ENCODE data around the gene HOXC12.

Gene HOXC12

DNA sequence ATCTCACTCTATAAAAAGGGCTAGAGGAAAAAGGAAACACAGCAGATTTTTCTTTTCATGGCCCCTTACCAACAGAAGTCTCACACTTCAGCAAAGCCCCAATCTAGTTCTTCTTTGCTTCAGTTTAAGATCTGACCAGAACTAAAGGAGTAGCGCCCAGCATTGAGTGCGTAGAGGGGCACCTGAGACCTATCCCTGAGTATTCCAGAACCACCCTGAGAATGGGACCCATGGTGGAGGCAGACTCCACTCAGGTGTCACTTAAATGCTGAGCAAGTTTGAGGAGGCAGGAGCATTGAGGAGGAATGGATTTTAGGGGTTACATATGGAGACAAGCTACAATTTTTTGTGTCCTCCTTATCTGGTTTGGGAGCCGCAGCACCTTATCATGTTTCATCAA, 16.4 kb downstream of the HOXC12 start:
- no peak overlapping the region for H3K4me3 ChIP-seq (ENCODE audit: low read depth, low read length)

DNA sequence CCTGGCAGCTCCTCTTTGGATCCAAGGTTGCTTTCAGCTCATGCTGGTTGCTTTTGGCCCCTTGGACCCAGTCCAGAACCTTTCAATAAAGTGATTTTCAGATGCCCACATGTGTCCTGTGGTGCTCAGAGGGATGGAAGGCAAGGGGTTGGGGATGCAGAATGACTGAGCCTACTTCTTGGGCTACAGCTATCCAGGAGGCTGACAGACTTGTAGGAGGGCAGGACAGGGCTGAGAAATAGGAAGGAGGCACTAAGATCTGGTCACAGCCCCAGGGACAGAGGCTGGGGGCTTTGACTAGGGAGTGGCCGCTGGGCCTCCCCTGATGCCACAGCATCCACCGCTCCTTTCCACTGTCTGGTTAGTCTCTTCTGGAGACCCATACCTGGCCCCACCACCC, 17.0 kb downstream of the HOXC12 start:
- H3K4me3 ChIP-seq (ENCODE audit: low read depth, low read length), result no peak overlapping the region

DNA sequence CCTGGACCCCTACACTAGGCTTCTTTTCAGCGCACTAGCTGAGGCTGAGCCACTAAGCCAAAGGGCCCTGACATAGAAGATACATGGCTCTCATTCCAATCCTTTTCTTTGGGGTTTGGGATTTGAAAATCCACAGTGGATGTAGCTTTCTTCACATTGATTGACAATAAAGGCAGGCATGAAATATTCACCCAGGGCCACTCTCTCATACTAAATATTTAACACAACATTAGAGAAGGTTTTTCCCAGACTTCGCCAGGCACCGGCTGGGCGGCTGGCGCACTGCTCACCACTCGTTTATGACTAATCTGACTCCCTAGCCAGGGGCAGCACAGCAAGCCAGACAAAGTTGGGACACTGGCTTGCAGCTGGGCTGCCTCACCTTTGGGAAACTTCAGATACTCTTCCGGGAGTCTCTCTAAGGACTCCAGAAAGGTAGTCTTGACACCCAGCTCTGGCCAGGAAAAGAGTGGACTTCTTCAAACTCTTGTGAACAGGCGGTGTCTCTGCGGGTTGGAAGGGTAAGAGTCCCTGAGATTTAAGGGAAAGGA, 17.5 kb downstream of the HOXC12 start:
- no peak overlapping the region for H3K4me3 ChIP-seq (ENCODE audit: low read depth, low read length)

DNA sequence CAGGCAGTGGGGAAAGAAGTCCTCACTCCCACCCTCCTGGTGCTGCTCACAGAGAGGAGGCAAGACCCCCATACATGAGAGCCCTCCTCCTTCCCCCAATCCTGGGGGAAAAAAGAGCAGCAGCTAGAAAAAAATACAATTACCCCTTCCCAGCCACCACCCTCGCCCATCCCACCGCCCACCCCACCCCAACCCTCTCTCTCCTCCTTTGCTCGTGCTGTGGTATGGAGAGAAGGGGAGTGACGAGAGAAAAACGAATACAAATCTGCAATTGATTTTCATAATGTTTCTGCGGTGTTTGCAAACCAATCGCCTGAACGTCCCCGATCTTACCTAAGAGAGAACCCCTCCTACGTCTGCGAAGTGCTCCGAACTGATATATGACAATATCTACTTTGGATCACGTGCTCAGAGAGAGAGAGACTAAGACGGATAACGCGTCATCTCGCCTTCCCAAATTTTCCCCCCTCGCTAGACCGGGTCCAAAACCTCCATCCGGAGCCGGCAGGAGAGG, 18.1 kb downstream of the HOXC12 start, which contains the start of gene HOXC11:
Gene HOXC11 (plus strand): TSS at position 405 of the 514 bp plus-strand sequence. CDS start 116 bp downstream, outside the sequence.
- no peak within 1 kb of the TSS for H3K4me3 ChIP-seq (ENCODE audit: low read depth, low read length)

DNA sequence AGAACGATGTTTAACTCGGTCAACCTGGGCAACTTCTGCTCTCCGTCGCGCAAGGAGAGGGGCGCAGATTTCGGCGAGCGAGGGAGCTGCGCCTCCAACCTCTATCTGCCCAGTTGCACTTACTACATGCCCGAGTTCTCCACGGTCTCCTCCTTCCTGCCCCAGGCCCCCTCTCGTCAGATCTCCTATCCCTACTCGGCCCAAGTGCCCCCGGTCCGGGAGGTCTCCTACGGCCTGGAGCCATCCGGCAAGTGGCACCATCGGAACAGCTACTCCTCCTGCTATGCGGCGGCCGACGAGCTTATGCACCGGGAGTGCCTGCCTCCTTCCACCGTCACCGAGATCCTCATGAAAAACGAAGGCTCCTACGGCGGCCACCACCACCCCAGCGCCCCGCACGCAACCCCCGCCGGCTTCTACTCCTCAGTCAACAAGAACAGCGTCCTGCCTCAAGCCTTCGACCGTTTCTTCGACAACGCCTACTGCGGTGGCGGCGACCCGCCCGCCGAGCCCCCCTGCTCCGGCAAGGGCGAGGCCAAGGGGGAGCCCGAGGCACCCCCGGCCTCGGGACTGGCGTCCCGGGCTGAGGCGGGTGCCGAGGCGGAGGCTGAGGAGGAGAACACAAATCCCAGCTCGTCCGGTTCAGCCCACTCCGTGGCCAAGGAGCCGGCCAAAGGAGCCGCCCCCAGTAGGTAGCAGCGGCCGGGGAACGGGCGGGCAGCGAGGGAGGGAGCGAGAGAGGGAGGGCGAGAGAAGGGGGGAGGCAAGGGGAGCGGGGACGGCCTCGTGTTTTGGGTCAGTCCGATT, 18.7 kb downstream of the HOXC12 start:
- no peak overlapping the region for H3K4me3 ChIP-seq (ENCODE audit: low read depth, low read length)

DNA sequence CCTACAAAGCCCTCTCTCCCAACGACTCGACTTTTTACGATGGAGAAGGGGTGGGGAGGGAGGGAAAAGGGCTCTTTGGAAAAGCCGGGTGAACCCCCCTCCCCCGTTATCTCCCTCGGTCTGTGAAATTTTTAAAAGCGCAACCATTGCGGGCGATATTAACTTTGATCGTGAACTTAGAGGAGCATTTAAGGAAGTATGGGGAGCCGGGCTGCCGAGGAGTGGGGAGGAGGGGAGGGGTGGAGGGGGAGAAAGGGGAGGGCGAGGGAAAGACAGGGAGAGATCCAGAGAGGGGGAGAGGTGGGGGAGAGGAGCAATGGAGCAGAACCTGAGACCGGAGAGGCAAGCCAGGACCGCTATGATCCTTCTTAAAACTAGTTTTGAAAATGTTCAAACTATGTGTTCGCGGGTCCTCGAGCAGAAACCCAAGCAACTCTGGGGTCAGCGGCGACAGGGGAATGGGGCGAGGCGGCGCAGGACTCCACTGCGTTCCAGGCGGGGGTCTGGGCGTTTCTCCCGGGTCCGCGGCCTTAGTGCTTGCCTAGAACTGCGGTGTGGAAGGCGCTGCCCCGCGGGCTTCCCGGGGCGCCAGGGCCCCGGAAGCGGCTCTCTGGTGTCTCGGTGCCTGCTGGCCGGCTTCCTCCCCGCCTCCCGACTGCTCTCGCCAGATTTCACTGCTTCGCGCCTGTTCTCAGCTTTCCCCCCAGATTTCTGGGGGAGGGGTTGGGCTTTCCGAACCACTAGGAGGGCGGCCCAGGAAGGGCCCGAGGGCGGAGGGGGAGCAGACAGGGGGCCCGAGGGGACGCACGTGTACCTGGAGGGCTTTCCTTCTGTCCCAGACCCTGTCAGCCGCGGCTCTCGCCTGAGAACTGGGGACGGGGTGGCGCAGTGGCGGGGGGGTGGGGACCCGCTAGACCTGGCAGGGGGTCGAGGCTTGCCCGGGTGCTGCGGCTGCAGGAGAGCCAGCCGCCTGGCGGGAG, 19.7 kb downstream of the HOXC12 start, which contains the start of gene HOTAIR:
Gene HOTAIR (minus strand): TSS at position 871 of the 980 bp plus-strand sequence.
- H3K4me3 ChIP-seq (ENCODE audit: low read depth, low read length), result no peak within 1 kb of the TSS

DNA sequence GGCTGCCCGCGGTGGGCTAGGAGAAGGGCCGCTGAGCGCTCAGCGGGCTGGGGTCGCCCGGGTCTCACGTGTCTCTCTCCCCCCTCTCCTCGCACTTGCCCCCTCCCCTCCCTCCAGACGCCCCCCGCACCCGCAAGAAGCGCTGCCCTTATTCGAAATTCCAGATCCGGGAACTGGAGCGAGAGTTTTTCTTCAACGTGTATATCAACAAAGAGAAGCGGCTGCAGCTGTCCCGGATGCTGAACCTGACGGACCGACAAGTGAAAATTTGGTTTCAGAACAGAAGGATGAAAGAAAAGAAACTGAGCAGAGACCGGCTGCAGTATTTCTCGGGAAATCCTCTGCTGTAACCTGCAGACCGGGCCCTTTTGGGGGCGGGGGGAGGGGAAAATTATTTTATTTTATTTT, 20.4 kb downstream of the HOXC12 start:
- H3K4me3 ChIP-seq (ENCODE audit: low read depth, low read length), result no peak overlapping the region

DNA sequence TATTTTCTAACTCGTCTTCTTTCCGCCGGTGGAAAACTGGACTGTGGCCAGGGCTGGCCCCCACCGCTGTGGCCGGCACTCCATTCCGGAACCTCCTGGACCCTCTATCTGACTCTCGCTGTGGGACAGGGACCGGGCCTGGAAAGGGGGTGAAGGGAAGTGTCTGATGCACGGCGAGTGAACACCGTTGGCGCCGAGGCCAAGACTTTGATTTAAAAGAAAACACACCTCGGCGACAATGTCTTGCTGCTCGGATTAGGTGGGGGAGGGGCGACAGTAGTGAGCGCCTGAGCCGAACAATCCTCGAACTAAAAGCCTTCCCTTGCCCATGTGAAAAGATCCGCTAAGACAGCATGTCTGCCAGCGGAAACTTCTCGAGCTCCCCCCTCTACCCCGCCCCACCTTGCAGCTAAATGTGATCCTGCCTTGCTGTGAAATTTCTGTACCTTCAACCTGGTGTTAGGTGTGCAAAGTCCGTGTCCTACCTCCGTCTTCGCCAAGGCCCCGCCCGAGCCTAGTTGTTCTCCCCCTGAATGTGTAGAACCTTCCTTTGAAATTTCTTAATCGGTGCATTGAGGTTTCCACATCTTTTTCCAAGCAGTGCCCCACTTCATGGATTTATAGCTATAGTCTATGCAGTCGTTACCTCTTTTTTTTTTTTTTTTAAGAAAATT, 20.9 kb downstream of the HOXC12 start:
- no peak overlapping the region for H3K4me3 ChIP-seq (ENCODE audit: low read depth, low read length)

DNA sequence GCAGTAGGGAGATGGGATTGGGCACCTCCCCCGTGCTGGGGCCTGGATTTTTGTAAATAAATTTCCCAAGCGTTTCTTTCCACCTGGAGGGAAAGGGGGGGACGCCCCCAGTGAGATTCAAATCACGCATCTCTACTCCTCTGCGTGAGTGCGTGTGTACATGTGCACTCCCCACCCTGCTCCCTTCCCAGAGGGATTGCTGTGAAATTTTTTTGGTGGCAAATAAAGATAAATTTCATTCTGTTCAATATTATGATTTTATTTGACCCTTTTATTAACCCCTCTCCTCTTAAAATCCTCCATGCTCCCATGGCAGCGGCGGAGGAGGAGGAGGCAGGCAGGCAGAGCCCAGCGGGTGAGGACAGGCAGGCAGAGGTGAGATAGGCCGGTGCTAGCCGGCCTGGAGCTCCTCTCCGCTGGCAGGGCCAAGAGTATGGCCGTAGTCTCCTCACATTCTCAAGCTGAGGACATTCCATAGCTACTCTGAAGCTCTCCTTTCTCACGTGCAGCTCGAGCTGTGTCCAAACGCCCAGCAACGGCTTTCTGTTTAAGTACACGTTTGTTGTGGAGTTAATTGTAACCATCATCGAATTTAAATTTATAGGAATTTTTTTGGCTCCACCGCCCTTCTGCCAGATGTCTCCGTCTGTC, 21.6 kb downstream of the HOXC12 start:
- H3K4me3 ChIP-seq (ENCODE audit: low read depth, low read length), result no peak overlapping the region

DNA sequence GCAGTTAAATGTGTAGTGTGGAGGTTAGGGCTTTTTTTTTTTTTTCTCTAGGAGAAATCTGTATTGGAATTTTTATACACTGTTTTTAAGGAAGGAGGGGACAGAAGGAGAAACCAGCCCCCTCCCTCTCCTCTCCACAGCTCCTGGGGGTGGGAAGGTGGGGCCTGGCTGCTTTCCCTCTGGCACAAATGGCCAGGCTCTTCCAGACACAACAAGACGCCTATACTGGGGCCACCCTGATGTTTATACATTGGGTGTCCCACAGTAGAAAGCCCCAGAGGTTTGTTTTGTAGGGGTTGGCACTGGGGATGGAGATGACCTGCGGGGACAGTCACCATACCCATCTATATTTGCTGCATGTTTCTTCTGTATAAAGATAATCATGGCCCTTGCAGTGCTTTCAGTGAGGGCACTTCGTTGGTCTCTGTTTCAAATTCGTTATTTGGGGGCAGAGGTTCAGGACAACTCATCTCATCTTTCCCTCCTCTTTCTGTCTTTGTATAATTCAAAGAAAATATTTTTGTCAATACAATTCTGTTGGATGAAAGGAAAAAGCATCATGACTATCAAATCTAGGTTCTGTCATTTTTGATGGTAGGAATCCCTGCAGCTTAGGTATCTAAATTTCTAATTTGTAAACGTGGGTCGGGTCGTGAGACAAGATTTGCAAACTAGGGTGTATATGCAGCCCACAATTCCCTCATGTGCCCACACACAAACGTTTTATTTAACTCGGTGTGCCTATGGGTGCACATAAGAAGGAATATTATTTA, 22.3 kb downstream of the HOXC12 start:
- H3K4me3 ChIP-seq (ENCODE audit: low read depth, low read length), result no peak overlapping the region

DNA sequence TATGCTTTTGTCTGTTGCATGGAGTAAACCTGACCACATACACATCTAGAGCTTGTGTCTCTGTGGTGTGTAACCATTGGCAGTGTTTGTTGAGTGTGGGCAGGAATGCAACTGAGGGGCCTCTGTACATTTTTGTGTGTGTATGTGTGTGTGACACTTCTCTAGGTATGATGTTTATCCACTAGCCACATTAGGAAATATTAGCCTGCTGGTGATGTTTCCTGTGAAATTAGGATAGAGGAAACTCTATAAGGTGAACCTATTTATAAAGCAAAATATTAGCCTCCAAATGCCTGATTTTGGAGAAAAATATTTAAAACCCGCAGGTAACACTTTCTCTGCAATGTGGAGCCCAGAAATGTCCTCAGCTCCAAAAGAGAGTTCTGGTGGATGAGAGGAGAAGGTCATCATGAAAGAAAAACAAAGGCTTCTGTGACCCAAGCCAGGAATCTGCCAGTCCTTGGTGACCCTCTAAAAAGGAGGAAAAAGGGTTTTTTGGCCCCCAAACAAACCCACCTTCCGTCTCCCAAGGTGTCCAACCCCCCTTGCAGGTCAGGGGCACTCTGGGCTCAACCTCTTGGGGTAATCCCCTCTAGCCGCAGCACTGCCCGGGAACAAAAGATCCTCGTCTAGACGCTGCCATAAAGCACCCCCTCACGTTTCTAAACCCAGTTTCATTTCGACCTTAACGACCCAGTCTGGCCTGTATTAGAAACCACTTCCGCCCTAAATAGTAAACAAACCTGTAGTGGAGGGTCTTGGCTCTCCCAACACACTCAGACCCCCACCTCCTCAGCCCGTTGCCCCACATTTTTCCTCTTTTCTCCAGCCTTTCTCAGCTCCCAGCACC, 23.1 kb downstream of the HOXC12 start:
- H3K4me3 ChIP-seq (ENCODE audit: low read depth, low read length), result no peak overlapping the region

DNA sequence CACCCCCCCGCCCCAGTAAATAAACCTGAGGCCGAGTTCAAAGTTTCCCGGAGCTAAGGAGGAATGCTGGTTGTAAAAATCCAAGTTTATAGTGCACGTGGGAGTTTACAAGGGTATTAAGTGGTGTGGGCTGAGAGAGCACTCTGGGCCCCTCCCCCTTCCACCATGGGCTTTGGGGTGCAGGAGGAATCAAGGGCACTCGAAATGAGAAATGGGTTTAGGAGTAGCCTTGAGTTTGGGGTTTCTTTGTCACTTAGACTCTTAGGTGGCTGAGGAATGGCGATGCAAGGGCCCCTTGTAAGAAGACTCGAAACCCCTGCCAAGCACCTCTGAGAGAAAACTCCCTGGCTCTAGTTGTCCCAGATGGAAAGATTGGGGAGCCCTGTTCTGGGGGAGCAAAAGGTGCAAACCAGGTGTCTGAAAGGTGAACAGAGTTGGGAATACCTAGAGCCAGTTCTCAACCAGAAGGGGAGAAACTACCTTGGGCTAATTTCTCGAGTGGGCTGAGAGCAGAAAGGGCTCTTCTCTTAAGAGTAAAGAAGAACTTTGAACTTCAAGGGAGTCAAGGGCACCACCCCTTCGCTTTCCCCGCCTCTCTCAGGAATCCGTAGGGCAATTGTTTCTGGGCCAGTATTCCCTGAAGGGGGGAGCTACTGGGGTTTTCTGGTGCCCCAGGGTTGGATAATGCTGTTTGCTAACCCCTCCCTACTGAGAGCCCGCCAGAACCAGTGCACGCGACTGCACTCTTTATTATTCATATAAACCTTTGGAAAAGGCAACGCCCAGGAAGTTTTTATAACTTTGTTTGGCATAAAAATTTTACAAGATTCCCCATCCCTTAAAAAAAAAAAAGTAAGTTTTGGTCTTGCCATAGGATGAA, 24.0 kb downstream of the HOXC12 start:
- H3K4me3 ChIP-seq (ENCODE audit: low read depth, low read length), result no peak overlapping the region

DNA sequence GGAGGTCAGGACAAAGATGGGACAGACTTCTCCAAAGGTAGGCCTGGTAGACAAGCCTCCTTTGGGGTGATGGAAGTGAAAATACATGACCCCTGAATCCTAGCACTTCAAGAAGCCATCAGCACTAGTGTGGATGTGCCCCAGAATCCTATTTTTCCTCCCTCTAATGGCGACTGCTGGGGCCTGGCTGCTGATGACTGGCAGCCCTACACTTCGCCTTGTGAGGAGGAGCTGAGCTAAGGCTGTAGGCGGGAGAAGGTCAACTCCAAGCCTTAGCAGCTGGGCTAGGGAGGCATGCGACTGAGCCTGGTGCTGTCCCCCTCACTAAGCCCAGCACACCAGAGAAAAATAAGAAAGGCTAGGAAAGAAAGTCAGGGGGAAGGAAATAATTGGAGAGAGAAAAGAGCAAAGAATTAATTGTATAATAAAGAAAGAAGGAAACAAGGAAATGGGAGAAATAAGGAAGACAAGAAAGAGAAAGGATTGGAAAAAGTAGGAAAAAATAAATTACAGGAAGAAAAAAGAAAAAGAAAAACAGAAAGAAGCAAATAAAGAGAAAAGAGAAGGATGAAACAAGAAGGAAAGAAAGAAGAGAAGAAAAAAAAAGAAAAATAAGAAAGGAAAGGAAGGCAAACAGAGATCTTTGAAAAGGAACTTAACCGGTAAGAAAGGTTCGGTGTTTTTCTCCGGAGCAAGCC, 25.6 kb downstream of the HOXC12 start:
- no peak overlapping the region for H3K4me3 ChIP-seq (ENCODE audit: low read depth, low read length)

DNA sequence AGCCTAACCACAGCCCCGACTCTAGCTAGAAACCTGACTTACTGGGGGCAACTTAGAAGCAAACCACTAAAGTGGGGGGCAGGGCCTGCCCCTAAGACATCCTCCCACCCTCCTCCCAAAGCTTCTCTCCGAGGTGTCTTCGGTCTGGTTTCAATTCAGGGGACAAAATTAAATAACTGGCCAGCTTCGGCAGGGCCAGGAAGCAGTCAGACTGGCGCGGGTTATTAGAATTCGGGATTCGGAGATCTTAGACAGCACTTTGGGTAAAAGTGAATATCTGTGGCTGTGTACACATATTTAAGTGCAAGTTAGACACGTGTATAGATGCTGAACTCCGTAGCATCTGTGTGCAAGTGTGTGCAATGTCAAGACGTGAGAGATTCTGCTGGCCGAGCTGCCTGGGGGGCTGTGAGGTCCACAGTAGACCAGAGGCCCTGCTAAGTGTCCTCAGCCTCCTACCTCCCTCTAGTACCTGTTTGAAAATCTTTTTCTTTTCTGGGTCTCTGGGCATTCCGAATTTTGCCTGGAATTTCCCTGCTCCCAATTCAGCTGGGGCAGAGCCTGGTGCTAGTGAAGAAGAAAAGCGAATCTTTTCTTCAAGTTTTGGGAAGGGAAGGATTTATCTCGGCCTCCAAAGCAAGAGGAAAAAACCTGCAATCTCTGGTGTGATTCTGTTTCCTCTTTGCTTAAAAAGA, 26.2 kb downstream of the HOXC12 start:
- no peak overlapping the region for H3K4me3 ChIP-seq (ENCODE audit: low read depth, low read length)

DNA sequence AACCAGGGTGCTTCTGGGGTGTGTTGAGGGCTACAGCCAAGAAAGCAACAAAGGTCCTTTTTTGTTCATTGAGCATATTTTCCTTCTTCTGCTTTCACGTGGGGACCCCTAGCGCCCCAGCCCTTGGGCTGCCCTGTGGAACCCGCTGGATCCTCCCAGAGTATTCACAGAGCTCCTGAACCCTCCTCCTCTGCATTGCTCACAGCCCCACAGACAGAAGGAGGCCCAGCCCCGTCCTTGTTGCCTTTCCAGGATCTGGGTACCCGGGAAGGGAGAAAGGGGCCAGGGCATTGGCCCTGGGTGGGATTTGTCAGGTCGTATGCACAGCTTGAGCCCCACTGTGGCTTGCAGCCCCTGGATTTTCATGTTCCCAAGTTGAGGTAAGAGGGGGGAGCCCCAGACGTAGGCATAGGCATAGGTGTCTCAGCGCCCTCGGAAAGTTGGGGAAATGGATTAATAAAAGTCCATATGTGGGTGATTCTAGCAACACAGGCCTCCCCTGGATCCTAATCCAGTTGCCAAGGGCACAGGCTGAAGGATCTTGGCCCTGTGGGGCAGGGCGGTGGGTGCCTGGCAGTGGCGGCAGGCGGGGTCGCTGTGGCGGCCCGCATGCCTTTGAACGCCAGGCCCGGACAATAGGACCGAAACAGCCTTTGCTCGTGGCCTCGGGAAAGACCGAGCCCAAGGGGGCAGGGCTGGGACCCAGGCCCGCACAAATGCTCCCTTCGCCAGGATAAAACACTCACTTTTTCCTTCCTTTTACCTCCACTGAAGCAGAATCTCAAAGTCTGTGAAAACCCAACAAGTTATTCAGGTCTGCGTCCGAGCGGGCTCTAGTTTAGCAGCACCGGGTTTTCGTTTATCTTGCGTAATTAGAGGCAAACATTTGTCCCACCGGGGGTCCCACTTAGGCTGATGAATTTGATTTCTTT, 27.2 kb downstream of the HOXC12 start:
- no peak overlapping the region for H3K4me3 ChIP-seq (ENCODE audit: low read depth, low read length)
